Retinal pigment epithelial cell (primary cell): ENCODE measurements around the gene METTL13.
A peak's percentile ranks its signal among the peaks of the same experiment; 100 is the strongest.

ENCODE experiments used
- DNase-seq: peaks from one replicate; pipeline ENCODE4 v3.0.0-alpha.2; 2010; ENCODE audit warnings: low read depth
- H3K4me3 ChIP-seq: 2 replicates; pipeline ENCODE4 v1.5.1; 2011; ENCODE audit warnings: mild to moderate bottlenecking, low read length, control low read depth, moderate library complexity
- CTCF ChIP-seq: conservative IDR thresholded peaks from 2 replicates; pipeline ENCODE4 v1.5.1; 2011; ENCODE audit warnings: low read depth, low read length, control low read depth, inconsistent platforms

Gene METTL13

GRCh38 chr1:171741872-171742576, 39.4 kb upstream of the METTL13 start, which contains the start of gene VAMP4:
Gene VAMP4, minus strand, starts transcription at chr1:171742065. Its CDS starts 3,651 bp downstream, at chr1:171738414.
- DNase-seq = no peak
- no peak for TF ChIP-seq CTCF
- H3K4me3 ChIP-seq = peak within 1 kb of the TSS; percentile 88

- no peak for TF ChIP-seq CTCF
- DNase-seq = no peak
- peak overlapping the region; percentile 88 for H3K4me3 ChIP-seq
These were observed 38.9 kb upstream of the METTL13 start for GRCh38 chr1:171742577-171742922.

- DNase-seq = no peak
- TF ChIP-seq CTCF = no peak
- H3K4me3 ChIP-seq = peak overlapping the region; percentile 88
These were observed 38.2 kb upstream of the METTL13 start for GRCh38 chr1:171743081-171743870.

GRCh38 chr1:171744986-171745385, 36.5 kb upstream of the METTL13 start:
- no peak for DNase-seq
- H3K4me3 ChIP-seq = no peak overlapping the region
- no peak for TF ChIP-seq CTCF

GRCh38 chr1:171748651-171749050, 32.8 kb upstream of the METTL13 start:
- no peak for TF ChIP-seq CTCF

GRCh38 chr1:171751221-171751620, 30.2 kb upstream of the METTL13 start:
- no peak for TF ChIP-seq CTCF
- H3K4me3 ChIP-seq = no peak overlapping the region
- DNase-seq = no peak

More at GRCh38 chr1:171748651-171749050, 32.8 kb upstream of the METTL13 start:
- DNase-seq = no peak
- no peak overlapping the region for H3K4me3 ChIP-seq

GRCh38 chr1:171753182-171753581, 28.3 kb upstream of the METTL13 start:
- no peak overlapping the region for H3K4me3 ChIP-seq
- TF ChIP-seq CTCF = no peak
- DNase-seq = no peak
